Measurements from ENCODE around the gene ANKRD65.
A peak's percentile ranks its signal among the peaks of the same experiment; 100 is the strongest.

The ANKRD65 gene

DNA sequence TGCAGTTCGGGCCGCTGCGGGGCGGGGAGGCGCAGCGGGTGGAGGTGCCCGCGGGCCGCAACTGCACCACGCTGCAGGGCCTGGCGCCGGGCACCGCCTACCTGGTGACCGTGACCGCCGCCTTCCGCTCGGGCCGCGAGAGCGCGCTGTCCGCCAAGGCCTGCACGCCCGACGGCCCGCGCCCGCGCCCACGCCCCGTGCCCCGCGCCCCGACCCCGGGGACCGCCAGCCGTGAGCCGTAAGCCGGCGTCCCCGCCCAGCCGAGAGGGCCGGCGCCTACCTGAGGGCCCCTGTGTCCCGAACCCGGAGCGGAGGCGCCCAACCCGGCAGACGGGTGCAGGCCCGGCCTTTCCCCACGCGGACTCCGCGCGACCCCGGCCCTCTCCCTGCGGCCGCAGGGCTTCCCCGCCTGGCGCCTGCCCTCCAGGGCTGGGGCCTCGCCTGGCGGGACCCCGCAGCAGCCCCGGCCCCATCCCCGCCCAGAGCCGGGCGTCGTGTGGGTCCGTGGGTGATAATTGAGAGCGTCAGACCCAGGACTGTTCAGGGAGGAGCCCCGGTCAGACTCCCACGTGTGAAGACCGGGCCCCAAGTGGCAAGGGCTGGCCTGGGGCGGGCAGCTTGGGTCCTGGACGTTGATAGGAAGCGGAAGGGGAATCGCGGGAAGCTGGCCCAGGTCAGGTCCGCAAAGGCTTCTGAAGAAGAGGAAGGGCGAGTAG is 18.6 kb upstream of the ANKRD65 start:
- H3K36me3 ChIP-seq (ENCODE audit: control insufficient read depth, low read depth, low read length): no peaks in the 10 kb centered on the region
- H3K9ac ChIP-seq (ENCODE audit: low read length): no peak overlapping the region
- H3K4me3 ChIP-seq (ENCODE audit: low read length): no peak overlapping the region
- H3K9me3 ChIP-seq (ENCODE audit: control insufficient read depth, low read depth, low read length): no peaks in the 10 kb centered on the region
- H3K27ac ChIP-seq (ENCODE audit: low read length): no peak overlapping the region
- H3K4me1 ChIP-seq (ENCODE audit: control insufficient read depth, low read depth, low read length): peaks cover 9% of the 10 kb centered on the region
- H3K27me3 ChIP-seq (ENCODE audit: control insufficient read depth, insufficient read depth, low read length): peaks cover 10% of the 10 kb centered on the region

DNA sequence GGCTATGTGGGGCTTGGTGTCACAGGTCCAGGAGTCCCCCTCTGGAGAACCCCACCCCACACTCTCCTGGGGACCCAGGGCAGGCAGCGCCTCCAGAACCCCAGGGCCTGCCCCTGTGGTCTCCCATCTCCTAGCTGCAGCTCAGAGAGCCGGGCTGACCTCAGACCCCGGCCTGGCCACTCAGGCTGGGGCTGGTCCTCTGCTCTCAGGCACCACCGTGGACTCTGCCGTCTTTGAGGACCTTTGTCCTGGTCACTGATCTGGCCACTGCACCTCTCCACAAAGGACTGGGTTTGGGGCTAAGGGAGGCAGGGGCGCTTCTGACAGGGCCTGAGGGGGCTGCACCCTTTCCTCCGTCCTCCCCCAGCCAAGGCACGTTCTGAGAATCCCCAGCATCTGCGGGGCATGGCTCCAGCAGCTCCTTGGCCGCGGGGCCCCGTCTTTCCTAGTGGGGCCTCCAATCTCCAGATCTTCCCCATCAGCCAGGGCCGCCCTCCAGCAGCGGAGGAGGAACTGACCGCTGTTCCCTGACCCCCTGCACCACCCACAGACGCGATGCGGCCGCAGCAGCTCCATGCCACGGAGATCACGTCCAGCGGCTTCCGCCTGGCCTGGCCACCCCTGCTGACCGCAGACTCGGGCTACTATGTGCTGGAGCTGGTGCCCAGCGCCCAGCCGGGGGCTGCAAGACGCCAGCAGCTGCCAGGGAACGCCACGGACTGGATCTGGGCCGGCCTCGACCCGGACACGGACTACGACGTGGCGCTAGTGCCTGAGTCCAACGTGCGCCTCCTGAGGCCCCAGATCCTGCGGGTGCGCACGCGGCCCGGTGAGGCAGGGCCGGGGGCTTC is 17.7 kb upstream of the ANKRD65 start:
- no peak overlapping the region for H3K9ac ChIP-seq (ENCODE audit: low read length)
- H3K27me3 ChIP-seq (ENCODE audit: control insufficient read depth, insufficient read depth, low read length): peaks cover 10% of the 10 kb centered on the region
- H3K9me3 ChIP-seq (ENCODE audit: control insufficient read depth, low read depth, low read length): no peaks in the 10 kb centered on the region
- H3K4me3 ChIP-seq (ENCODE audit: low read length): no peak overlapping the region
- H3K4me1 ChIP-seq (ENCODE audit: control insufficient read depth, low read depth, low read length): peaks cover 17% of the 10 kb centered on the region
- H3K27ac ChIP-seq (ENCODE audit: low read length): no peak overlapping the region
- no peaks in the 10 kb centered on the region for H3K36me3 ChIP-seq (ENCODE audit: control insufficient read depth, low read depth, low read length)

DNA sequence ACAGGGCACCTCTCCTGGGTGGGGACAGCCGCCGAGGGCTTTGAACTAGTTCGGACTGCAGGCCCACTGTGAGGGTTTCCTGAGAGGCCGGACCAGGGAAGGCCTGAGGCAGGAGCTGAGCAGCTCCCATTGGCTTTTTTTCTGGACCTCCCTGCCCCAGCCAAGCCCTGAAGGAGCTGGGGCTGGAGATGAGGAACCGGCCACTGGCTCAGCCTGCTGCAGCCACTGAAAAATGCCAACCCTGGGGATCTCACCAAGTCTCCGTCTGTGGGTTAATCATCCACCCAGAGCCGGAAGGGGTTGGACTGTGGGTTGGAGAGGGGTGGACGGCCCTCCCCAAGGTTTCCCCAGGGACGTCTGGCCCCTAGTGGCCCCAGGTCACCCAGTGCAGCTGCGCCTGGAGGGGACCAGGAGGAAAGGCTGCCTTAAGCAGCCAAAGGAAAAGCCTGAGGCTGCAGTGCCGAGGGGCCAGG is 16.9 kb upstream of the ANKRD65 start:
- Histone ChIP-seq H3K4me1 (ENCODE audit: control insufficient read depth, low read depth, low read length) (peaks cover 25% of the 10 kb centered on the region), H3K9me3 (ENCODE audit: control insufficient read depth, low read depth, low read length) (no peaks in the 10 kb centered on the region), H3K27ac (ENCODE audit: low read length) (no peak overlapping the region), H3K36me3 (ENCODE audit: control insufficient read depth, low read depth, low read length) (no peaks in the 10 kb centered on the region), H3K4me3 (ENCODE audit: low read length) (no peak overlapping the region), H3K9ac (ENCODE audit: low read length) (no peak overlapping the region), H3K27me3 (ENCODE audit: control insufficient read depth, insufficient read depth, low read length) (peaks cover 10% of the 10 kb centered on the region)

DNA sequence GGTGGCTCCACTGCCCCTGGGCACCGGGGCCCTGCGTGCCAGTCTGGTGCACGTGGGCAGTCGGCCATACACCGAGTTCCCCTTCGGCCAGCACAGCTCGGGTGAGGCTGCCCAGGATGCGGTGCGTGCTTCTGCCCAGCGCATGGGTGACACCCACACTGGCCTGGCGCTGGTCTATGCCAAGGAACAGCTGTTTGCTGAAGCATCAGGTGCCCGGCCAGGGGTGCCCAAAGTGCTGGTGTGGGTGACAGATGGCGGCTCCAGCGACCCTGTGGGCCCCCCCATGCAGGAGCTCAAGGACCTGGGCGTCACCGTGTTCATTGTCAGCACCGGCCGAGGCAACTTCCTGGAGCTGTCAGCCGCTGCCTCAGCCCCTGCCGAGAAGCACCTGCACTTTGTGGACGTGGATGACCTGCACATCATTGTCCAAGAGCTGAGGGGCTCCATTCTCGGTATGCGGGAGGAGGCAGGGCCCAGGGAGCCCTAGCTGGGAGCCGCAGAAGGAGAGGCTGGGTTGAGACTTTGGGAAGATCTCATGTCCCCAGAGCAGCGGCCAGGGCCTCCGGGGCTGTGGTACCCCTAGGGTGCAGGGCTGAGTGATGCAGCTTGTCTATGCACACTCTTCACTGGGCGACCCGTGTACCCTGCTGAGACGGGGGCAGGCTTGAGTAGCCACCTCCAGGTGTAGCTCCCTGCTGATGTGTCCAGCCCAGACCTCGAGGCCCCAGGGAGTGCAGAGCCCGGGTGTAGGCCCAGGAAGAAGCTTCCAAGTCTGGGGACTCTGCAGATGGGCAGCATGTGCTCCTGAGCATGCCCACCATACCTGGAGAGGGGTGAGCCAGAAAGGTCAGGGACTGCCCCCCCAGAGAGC is 16.2 kb upstream of the ANKRD65 start:
- H3K9ac ChIP-seq (ENCODE audit: low read length): no peak overlapping the region
- no peaks in the 10 kb centered on the region for H3K9me3 ChIP-seq (ENCODE audit: control insufficient read depth, low read depth, low read length)
- H3K4me1 ChIP-seq (ENCODE audit: control insufficient read depth, low read depth, low read length): peaks cover 31% of the 10 kb centered on the region
- no peak overlapping the region for H3K27ac ChIP-seq (ENCODE audit: low read length)
- peaks cover 10% of the 10 kb centered on the region for H3K27me3 ChIP-seq (ENCODE audit: control insufficient read depth, insufficient read depth, low read length)
- H3K36me3 ChIP-seq (ENCODE audit: control insufficient read depth, low read depth, low read length): no peaks in the 10 kb centered on the region
- H3K4me3 ChIP-seq (ENCODE audit: low read length): no peak overlapping the region

DNA sequence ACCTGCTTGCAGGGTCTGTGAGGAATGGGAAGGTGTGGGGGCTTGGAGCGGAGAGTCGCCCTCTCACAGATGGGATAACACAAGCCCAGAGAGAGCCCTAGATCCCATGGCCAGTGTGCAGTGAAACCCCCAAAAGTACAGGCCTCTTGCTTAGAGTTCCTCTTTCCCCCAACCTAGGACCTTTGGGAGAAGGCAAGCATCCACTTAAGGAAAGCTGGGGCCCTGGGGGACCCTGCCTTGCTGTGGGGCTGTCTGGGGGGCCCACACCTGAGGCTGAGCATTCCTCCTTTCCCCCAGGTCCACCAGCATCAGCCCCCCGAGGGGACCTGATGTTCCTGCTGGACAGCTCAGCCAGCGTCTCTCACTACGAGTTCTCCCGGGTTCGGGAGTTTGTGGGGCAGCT is 15.6 kb upstream of the ANKRD65 start:
- Histone ChIP-seq H3K9ac (ENCODE audit: low read length) (peak overlapping the region; percentile 28), H3K4me1 (ENCODE audit: control insufficient read depth, low read depth, low read length) (peaks cover 38% of the 10 kb centered on the region), H3K9me3 (ENCODE audit: control insufficient read depth, low read depth, low read length) (no peaks in the 10 kb centered on the region)

DNA sequence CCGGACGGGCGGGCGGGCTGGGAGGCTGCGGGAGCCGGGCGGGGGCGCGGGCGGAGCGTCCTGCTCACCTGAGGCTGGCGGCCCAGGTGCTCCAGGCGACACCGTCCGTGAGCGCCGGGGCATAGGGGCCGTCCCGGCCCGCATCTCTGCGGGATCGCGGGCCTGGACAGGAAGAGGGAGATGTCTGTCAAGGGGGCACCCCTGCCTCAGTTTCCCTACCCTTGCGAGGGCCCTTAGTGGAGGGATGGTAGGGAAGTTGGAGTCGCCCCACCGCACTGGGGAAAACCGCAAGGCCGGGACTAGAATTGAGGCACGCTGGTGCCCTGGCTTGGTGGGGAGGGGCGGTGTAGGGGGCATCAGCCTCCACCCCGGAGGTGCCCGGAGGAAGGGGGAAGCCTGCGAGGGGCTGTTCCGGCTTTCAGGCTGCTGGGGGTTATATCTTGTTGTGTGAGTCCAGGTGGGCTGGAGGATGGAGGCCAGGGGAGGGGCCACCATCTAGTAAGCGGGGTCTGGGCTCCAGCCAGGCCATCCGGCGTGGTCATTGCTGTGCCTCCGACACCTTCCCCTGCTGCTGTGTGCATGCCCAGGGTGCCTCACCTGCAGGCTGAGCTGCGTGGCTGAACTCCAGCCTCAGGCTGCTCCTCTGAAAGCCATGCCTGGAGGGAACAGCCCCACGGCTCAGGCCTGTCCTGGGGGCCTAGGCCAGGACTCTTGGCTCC is 15.0 kb upstream of the ANKRD65 start:
- Histone ChIP-seq H3K27me3 (ENCODE audit: control insufficient read depth, insufficient read depth, low read length) (peaks cover 10% of the 10 kb centered on the region), H3K9ac (ENCODE audit: low read length) (peak overlapping the region; percentile 28), H3K36me3 (ENCODE audit: control insufficient read depth, low read depth, low read length) (no peaks in the 10 kb centered on the region), H3K4me3 (ENCODE audit: low read length) (peak overlapping the region; percentile 67), H3K27ac (ENCODE audit: low read length) (no peak overlapping the region), H3K9me3 (ENCODE audit: control insufficient read depth, low read depth, low read length) (no peaks in the 10 kb centered on the region), H3K4me1 (ENCODE audit: control insufficient read depth, low read depth, low read length) (peaks cover 41% of the 10 kb centered on the region)

More for the DNA sequence above, 15.6 kb upstream of the ANKRD65 start:
- no peaks in the 10 kb centered on the region for H3K36me3 ChIP-seq (ENCODE audit: control insufficient read depth, low read depth, low read length)
- peaks cover 10% of the 10 kb centered on the region for H3K27me3 ChIP-seq (ENCODE audit: control insufficient read depth, insufficient read depth, low read length)
- peak overlapping the region; percentile 67 for H3K4me3 ChIP-seq (ENCODE audit: low read length)
- no peak overlapping the region for H3K27ac ChIP-seq (ENCODE audit: low read length)

DNA sequence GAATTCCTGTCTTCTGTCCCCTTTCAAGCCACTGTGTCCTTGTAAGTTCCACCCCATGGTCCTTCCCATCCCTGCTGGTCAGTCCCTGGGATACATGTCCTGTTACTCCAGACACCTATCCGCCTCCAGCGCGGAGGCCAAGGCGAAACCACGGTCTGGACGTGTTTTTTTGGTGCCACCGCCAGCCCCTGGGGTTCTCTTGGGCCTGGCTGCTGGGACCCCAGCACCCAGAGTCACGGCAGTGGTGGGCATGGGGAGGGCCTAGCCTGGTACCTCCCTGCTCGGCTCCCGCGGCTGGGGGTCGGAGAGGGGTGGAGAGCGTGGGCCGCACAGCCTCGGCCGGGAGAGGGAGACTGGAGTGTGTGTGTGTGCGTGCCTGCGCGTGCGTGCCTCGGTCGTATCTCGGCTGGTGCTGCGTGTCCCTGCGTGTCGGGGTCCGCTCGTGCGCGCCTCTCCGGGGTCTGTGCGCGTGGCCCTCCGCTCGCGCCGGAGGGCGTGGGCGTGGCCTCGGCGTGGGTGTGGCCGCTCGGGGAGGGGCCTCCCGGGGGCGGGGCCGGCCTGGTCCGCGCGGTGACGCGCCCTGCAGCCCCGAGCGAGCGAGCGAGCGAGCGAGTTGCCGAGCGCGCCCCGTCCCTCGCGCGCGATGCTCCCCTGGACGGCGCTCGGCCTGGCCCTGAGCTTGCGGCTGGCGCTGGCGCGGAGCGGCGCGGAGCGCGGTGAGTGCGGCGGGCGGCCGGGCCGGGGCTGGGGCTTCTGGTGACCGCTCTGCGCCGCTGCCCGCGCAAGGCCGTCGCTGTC is 14.2 kb upstream of the ANKRD65 start, which contains the start of gene VWA1:
Gene VWA1 (plus strand): TSS at position 585 of the 798 bp plus-strand sequence. CDS start 59 bp downstream, at position 644.
- Histone ChIP-seq H3K4me3 (ENCODE audit: low read length) (peak within 1 kb of the TSS; percentile 67), H3K9ac (ENCODE audit: low read length) (peak within 1 kb of the TSS; percentile 28), H3K4me1 (ENCODE audit: control insufficient read depth, low read depth, low read length) (peaks cover 45% of the 10 kb centered on the region), H3K9me3 (ENCODE audit: control insufficient read depth, low read depth, low read length) (no peaks in the 10 kb centered on the region), H3K27me3 (ENCODE audit: control insufficient read depth, insufficient read depth, low read length) (peaks cover 10% of the 10 kb centered on the region), H3K27ac (ENCODE audit: low read length) (no peak within 1 kb of the TSS), H3K36me3 (ENCODE audit: control insufficient read depth, low read depth, low read length) (no peaks in the 10 kb centered on the region)

DNA sequence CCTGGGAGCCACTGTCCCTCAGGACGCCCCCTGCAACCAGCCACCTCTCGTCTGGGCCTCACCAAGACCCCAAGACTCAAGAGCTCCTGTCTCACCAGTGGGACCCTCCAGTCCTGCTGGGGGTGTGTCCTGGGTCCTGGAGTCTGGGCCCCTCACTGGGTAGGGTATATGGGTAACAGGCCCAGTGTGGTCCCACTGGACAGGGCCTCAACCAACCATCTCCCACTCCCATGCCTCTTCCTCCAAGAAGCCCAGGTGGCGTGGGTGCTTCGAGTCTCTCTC is 13.7 kb upstream of the ANKRD65 start:
- no peak overlapping the region for H3K27ac ChIP-seq (ENCODE audit: low read length)
- peak overlapping the region; percentile 60 for H3K4me3 ChIP-seq (ENCODE audit: low read length)
- H3K27me3 ChIP-seq (ENCODE audit: control insufficient read depth, insufficient read depth, low read length): peaks cover 10% of the 10 kb centered on the region
- H3K36me3 ChIP-seq (ENCODE audit: control insufficient read depth, low read depth, low read length): no peaks in the 10 kb centered on the region
- peak overlapping the region; percentile 6 for H3K9ac ChIP-seq (ENCODE audit: low read length)
- H3K4me1 ChIP-seq (ENCODE audit: control insufficient read depth, low read depth, low read length): peaks cover 48% of the 10 kb centered on the region
- no peaks in the 10 kb centered on the region for H3K9me3 ChIP-seq (ENCODE audit: control insufficient read depth, low read depth, low read length)

DNA sequence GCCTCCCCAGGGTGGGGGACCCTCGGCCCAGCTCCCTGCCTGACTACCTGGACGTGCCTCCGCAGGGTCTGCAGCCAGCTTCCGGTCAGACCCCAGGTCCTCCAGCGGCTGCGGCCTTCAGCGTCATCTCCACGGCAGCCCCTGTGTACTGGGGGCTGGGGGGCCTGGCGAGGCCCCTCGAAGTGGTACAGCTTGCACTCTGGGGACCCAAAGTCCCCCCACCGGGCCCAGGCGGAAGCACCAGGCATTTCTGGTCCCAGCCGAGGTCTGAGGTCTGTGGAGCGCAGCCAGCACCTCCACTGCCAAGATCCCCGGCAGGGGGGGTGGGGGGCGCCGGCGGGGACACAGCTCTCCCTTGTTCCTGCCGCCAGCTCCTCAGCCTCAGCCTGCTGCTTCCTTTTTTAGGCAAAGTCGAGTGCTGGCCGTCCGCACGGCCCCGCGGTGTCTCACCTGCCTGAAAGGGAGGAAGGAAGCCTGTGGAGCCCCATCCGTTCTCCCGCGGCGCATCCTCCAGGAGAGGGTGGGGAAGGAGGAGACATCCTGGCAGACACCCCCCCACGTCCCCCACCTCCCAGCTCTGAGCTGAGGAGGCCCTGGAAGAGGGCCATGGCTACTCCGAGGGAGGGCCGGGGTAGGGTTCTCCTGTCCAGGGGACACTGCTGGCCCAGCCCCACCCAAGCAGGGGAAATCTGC is 13.2 kb upstream of the ANKRD65 start:
- Histone ChIP-seq H3K27me3 (ENCODE audit: control insufficient read depth, insufficient read depth, low read length) (peaks cover 10% of the 10 kb centered on the region), H3K4me3 (ENCODE audit: low read length) (peak overlapping the region; percentile 60), H3K9me3 (ENCODE audit: control insufficient read depth, low read depth, low read length) (no peaks in the 10 kb centered on the region), H3K4me1 (ENCODE audit: control insufficient read depth, low read depth, low read length) (peaks cover 48% of the 10 kb centered on the region), H3K27ac (ENCODE audit: low read length) (no peak overlapping the region), H3K9ac (ENCODE audit: low read length) (peak overlapping the region; percentile 18), H3K36me3 (ENCODE audit: control insufficient read depth, low read depth, low read length) (no peaks in the 10 kb centered on the region)

DNA sequence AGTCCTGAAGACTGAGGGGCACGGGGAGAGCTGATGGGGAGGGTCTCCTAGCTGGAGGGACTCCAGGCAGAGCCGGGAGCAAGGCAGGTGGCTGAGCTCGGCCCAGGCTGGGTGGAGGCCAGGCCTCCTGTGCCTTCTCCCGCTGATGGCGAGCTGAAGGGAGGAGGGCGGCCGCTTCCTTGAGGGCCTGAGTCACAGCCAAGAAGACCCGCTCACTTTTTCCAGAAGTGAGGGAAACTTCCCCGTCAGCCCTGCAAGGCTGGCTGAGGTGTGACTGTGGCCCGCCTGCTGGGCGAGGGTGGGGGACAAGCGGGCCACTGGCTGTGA is 12.7 kb upstream of the ANKRD65 start:
- peaks cover 10% of the 10 kb centered on the region for H3K27me3 ChIP-seq (ENCODE audit: control insufficient read depth, insufficient read depth, low read length)

More for the DNA sequence above, 12.7 kb upstream of the ANKRD65 start:
- peak overlapping the region; percentile 18 for H3K9ac ChIP-seq (ENCODE audit: low read length)
- H3K36me3 ChIP-seq (ENCODE audit: control insufficient read depth, low read depth, low read length): no peaks in the 10 kb centered on the region
- no peaks in the 10 kb centered on the region for H3K9me3 ChIP-seq (ENCODE audit: control insufficient read depth, low read depth, low read length)
- peak overlapping the region; percentile 62 for H3K27ac ChIP-seq (ENCODE audit: low read length)
- peaks cover 48% of the 10 kb centered on the region for H3K4me1 ChIP-seq (ENCODE audit: control insufficient read depth, low read depth, low read length)
- peak overlapping the region; percentile 60 for H3K4me3 ChIP-seq (ENCODE audit: low read length)
